A549 (cell line): ENCODE results near the gene LPAR1.
"Not testable (repeated sequence)": the region's sequence is repeated elsewhere in the genome, so short reads cannot be mapped to it uniquely, and the experiment has no call there.

Experiments used
- CTCF ChIP-seq: fragments of >200 bp; sonication (Bioruptor Twin); formaldehyde crosslinking; IDR thresholded peaks from 3 replicates; pipeline ENCODE4 v1.5.1; 2016
- HOXB13 ChIP-seq: fragments of 250-450 bp; sonication (Bioruptor Pico); IDR thresholded peaks from 2 replicates; pipeline ENCODE4 v1.5.0; 2020; ENCODE audit warnings: low read depth, mild to moderate bottlenecking, moderate library complexity
- JUN ChIP-seq, 2 experiments: fragments of >200 bp; sonication (Bioruptor Twin); formaldehyde crosslinking; IDR thresholded peaks; 2 replicates in 1 of 2; 3 replicates in 1 of 2; pipeline ENCODE4 v1.6.1; 2016 to 2017
- SREBF2 ChIP-seq: fragments of 450-650 bp; IDR thresholded peaks from 2 replicates; pipeline ENCODE4 v1.6.1; 2014; ENCODE audit warnings: mild to moderate bottlenecking, moderate library complexity
- TFCP2L1 ChIP-seq: fragments of 250-450 bp; sonication (Bioruptor Pico); IDR thresholded peaks from 2 replicates; pipeline ENCODE4 v1.5.0; 2021; ENCODE audit warnings: mild to moderate bottlenecking

DNA sequence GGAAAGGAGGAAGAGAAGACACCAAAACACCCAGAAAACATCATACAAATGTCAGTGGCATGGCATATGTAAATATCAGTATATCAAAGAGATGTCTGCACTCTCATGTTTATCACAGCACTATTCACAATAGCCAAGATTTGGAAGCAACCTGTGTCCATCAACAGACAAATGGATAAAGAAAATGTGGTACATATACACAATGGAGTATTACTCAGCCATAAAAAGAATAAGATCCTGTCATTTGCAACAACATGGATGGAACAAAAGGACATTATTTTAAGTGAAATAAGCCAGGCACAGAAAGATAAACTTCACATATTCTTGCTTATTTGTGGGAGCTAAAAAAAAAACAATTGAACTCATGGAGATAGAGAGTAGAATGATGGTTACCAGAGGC lies 213.1 kb downstream of the LPAR1 start:
- TF ChIP-seq CTCF; TFCP2L1; SREBF2; HOXB13 (CRISPR knock-in tag); JUN (IDR thresholded peaks at IDR 0.05): not testable (repeated sequence)
